ENCODE measurements around the gene DNM3. TPM values are rescaled to one million over a fixed set of nuclear protein-coding genes. Genes with fewer than 3 reads are reported as not detected.

Gene DNM3
- total RNA-seq, 3 donors from 2014 or later (not counting 1 experiment from before 2014, with no cell fraction given) = 2.5 to 3.3 (median 2.8) TPM

- Mint-ChIP-seq H3K36me3 (no peaks in the 10 kb centered on the region), H3K9me3 (no peaks in the 10 kb centered on the region), H3K4me1 (peaks cover 46 to 55% of the 10 kb centered on the region in 2 donors), H3K27me3 (ENCODE audit: low read depth in 2 of 2) (no peaks in the 10 kb centered on the region), H3K27ac (no peak overlapping the region), H3K4me3 (no peak overlapping the region)
- ATAC-seq = no peak
- intact Hi-C loops (cut with micrococcal nuclease) = loop anchor here (2.0 kb wide), 1 partner anchor 395 kb away; no protein-coding TSS in a partner anchor
- no peak for TF ChIP-seq CTCF (IDR thresholded peaks at IDR 0.05)
- 80% methylated on average over 2 of the region's 2 CpGs for WGBS (ENCODE audit: insufficient coverage)
- no peaks in the 10 kb centered on the region for H3K27me3 ChIP-seq (ENCODE audit: control insufficient read depth, insufficient read depth, low read length)
- H3K4me3 ChIP-seq (ENCODE audit: low read length) = no peak overlapping the region
- no peaks in the 10 kb centered on the region for H3K36me3 ChIP-seq (ENCODE audit: control insufficient read depth, insufficient read depth, low read length)
- peaks cover 20% of the 10 kb centered on the region for H3K4me1 ChIP-seq (ENCODE audit: control insufficient read depth, insufficient read depth, low read length)
- no peaks in the 10 kb centered on the region for H3K9me3 ChIP-seq (ENCODE audit: control insufficient read depth, insufficient read depth, low read length)
- H3K27ac ChIP-seq (ENCODE audit: low read length) = no peak overlapping the region
- no peak for DNase-seq
Measured at GRCh38 chr1:172397633-172398032, 556.3 kb downstream of the DNM3 start.

- intact Hi-C loops (cut with micrococcal nuclease) = loop anchor here (2.0 kb wide), 1 partner anchor 395 kb away; no protein-coding TSS in a partner anchor
- Histone ChIP-seq H3K36me3 (ENCODE audit: control insufficient read depth, insufficient read depth, low read length) (no peaks in the 10 kb centered on the region), H3K27me3 (ENCODE audit: control insufficient read depth, insufficient read depth, low read length) (no peaks in the 10 kb centered on the region), H3K9me3 (ENCODE audit: control insufficient read depth, insufficient read depth, low read length) (no peaks in the 10 kb centered on the region), H3K4me1 (ENCODE audit: control insufficient read depth, insufficient read depth, low read length) (peaks cover 23% of the 10 kb centered on the region), H3K27ac (ENCODE audit: low read length) (no peak overlapping the region), H3K4me3 (ENCODE audit: low read length) (no peak overlapping the region)
- H3K4me3 Mint-ChIP-seq = no peak overlapping the region
- no peak for DNase-seq
- peak overlapping the region in 1 of 2 donors; percentile 9 for H3K27ac Mint-ChIP-seq
- H3K9me3 Mint-ChIP-seq = no peaks in the 10 kb centered on the region
- 64% methylated on average over 2 of the region's 2 CpGs for WGBS (ENCODE audit: insufficient coverage)
- no peak for TF ChIP-seq CTCF (IDR thresholded peaks at IDR 0.05)
- no peak for ATAC-seq
- H3K27me3 Mint-ChIP-seq (ENCODE audit: low read depth in 2 of 2) = no peaks in the 10 kb centered on the region
- H3K4me1 Mint-ChIP-seq = peaks cover 50 to 58% of the 10 kb centered on the region in 2 donors
- no peaks in the 10 kb centered on the region for H3K36me3 Mint-ChIP-seq
Measured at GRCh38 chr1:172398193-172398592, 556.9 kb downstream of the DNM3 start.

GRCh38 chr1:172398970-172399755, 557.9 kb downstream of the DNM3 start:
- Mint-ChIP-seq H3K4me1 (peaks cover 46 to 55% of the 10 kb centered on the region in 2 donors), H3K4me3 (peak overlapping the region; percentile 62), H3K27ac (peak overlapping the region; percentile 38 to 72), H3K36me3 (no peaks in the 10 kb centered on the region), H3K27me3 (ENCODE audit: low read depth in 2 of 2) (no peaks in the 10 kb centered on the region), H3K9me3 (no peaks in the 10 kb centered on the region)
- no peak overlapping the region for H3K4me3 ChIP-seq (ENCODE audit: low read length)
- peak overlapping the region; percentile 13 for H3K27ac ChIP-seq (ENCODE audit: low read length)
- peak; percentile 90 for TF ChIP-seq CTCF (IDR thresholded peaks at IDR 0.05)
- ATAC-seq (peak; percentile 34 to 64 (median 52)), DNase-seq (peak in 1 of 2 donors; percentile 67)
- H3K36me3 ChIP-seq (ENCODE audit: control insufficient read depth, insufficient read depth, low read length) = no peaks in the 10 kb centered on the region
- peaks cover 20% of the 10 kb centered on the region for H3K4me1 ChIP-seq (ENCODE audit: control insufficient read depth, insufficient read depth, low read length)
- WGBS (ENCODE audit: insufficient coverage) = 36% methylated on average over 8 of the region's 9 CpGs
- intact Hi-C loops (cut with micrococcal nuclease) = loop anchor here (1.0 to 2.0 kb wide), 3 partner anchors 264 to 396 kb away; no protein-coding TSS in a partner anchor
- H3K27me3 ChIP-seq (ENCODE audit: control insufficient read depth, insufficient read depth, low read length) = no peaks in the 10 kb centered on the region
- H3K9me3 ChIP-seq (ENCODE audit: control insufficient read depth, insufficient read depth, low read length) = no peaks in the 10 kb centered on the region
